Lung (tissue), 12 donors: ENCODE results near the gene UBAP1L. TPM values are rescaled to one million over a fixed set of nuclear protein-coding genes. Genes with fewer than 3 reads are reported as not detected.
"Not testable (repeated sequence)": the region's sequence is repeated elsewhere in the genome, so short reads cannot be mapped to it uniquely, and the experiment has no call there.

Experiments used
- ATAC-seq: fragments of 200-7000 bp; cut with Tn5 transposase; one replicate; pipeline ENCODE4 v1.9.1; 2020; ENCODE audit warnings: moderate number of reproducible peaks; ENCODE audit not compliant: insufficient read depth, low FRiP score
- DNase-seq, 3 donors: peaks; one replicate each; pipeline ENCODE4 v3.0.0-alpha.2; 2013 to 2017
- H3K27ac ChIP-seq, 2 donors: one replicate each; pipeline ENCODE4 v1.5.1; 2013; ENCODE audit warnings: mild to moderate bottlenecking in 2 of 2, moderate library complexity in 2 of 2, control low read depth in 1 of 2, inconsistent platforms in 1 of 2, low read depth in 1 of 2, low read length in 1 of 2
- H3K27me3 ChIP-seq, 3 donors: one replicate each; pipeline ENCODE4 v1.5.1; 2013; ENCODE audit warnings: low read length in 2 of 3; ENCODE audit not compliant: control insufficient read depth in 3 of 3, insufficient read depth in 3 of 3
- H3K36me3 ChIP-seq, 4 donors: one replicate each; pipeline ENCODE4 v1.5.1; 2013; ENCODE audit warnings: low read length in 4 of 4, mild to moderate bottlenecking in 1 of 4, moderate library complexity in 1 of 4; ENCODE audit not compliant: control insufficient read depth in 4 of 4, insufficient read depth in 4 of 4
- H3K4me1 ChIP-seq, 5 donors: one replicate each; pipeline ENCODE4 v1.5.1; 2013; ENCODE audit warnings: low read length in 5 of 5, mild to moderate bottlenecking in 2 of 5, moderate library complexity in 1 of 5; ENCODE audit not compliant: control insufficient read depth in 5 of 5, insufficient read depth in 5 of 5
- H3K4me3 ChIP-seq: one replicate; pipeline ENCODE4 v1.5.1; 2013; ENCODE audit warnings: mild to moderate bottlenecking, control low read depth, moderate library complexity
- H3K9ac ChIP-seq, 2 donors: one replicate each; pipeline ENCODE4 v1.5.1; 2013; ENCODE audit warnings: low read length in 2 of 2, control low read depth in 1 of 2; ENCODE audit not compliant: insufficient read depth in 1 of 2
- H3K9me3 ChIP-seq, 4 donors: one replicate each; pipeline ENCODE4 v1.5.1; 2013; ENCODE audit warnings: low read length in 3 of 4, mild to moderate bottlenecking in 1 of 4, moderate library complexity in 1 of 4; ENCODE audit not compliant: control insufficient read depth in 4 of 4, insufficient read depth in 3 of 4
- CTCF ChIP-seq: IDR thresholded peaks from 2 replicates; pipeline ENCODE4 v1.5.1; 2012; ENCODE audit warnings: mild to moderate bottlenecking; ENCODE audit errors: control extremely low read depth, extremely low read depth
- WGBS, 2 donors: extraction: QIAGEN DNeasy Blood & Tissue Kit; methylation state at CpG; one replicate each; pipeline ENCODE4 v1.1.7; 2013; 5-methylcytosine and 5-hydroxymethylcytosine counted together
- polyA plus RNA-seq, 2 donors: library from polyadenylated mRNA; stranded (reverse); fragments of 200-250 nt; gene quantifications; one replicate each; pipeline ENCODE4 v1.2.1, GENCODE V29; 2013
- total RNA-seq, 2 donors: library from RNA; depleted of rRNA in 1 of 2; stranded (reverse); fragments of >200 nt in 1 of 2; gene quantifications; one replicate each; pipeline ENCODE4 v1.2.1, GENCODE V29; 2014 to 2021
- donor health status: control.
- donor health status: control.
- donor health status: Bipolar disorder and iron deficiency.
- donor health status: healthy.
- donor health status: DM: yes; HTN: yes; CAD: no.

Gene UBAP1L
- total and polyA plus RNA-seq, 4 donors = 0.96 to 5.4 (median 3.4) TPM

GRCh38 chr15:65137089-65137488, 22.1 kb upstream of the UBAP1L start:
- H3K4me1 ChIP-seq = peaks cover 0 to 10% (median 4%) of the 10 kb centered on the region in 5 donors
- WGBS, 2 donors = 93 to 94% methylated on average over 7 of the region's 7 CpGs
- not testable (repeated sequence) for H3K27me3 ChIP-seq, H3K27ac ChIP-seq, ATAC-seq, H3K4me3 ChIP-seq, DNase-seq, H3K9ac ChIP-seq, H3K36me3 ChIP-seq, H3K9me3 ChIP-seq

- Histone ChIP-seq H3K9ac (no peak overlapping the region), H3K27ac (no peak overlapping the region), H3K9me3 (peaks cover 0 to 2% (median 0%) of the 10 kb centered on the region in 4 donors), H3K4me1 (peaks cover 0 to 15% (median 7%) of the 10 kb centered on the region in 5 donors), H3K36me3 (peaks cover 0 to 9% (median 2%) of the 10 kb centered on the region in 4 donors), H3K27me3 (no peaks in the 10 kb centered on the region), H3K4me3 (no peak overlapping the region)
- DNase-seq = no peak
- TF ChIP-seq CTCF = no peak
- ATAC-seq = no peak
- 95 to 96% methylated on average over 8 of the region's 8 CpGs for WGBS, 2 donors
Observed at GRCh38 chr15:65134538-65134937, 19.5 kb upstream of the UBAP1L start.

- TF ChIP-seq CTCF = no peak
- 1% methylated on average over 43 to 45 of the region's 45 CpGs for WGBS, 2 donors
Observed at GRCh38 chr15:65133548-65134200, 18.7 kb upstream of the UBAP1L start, which contains the start of gene PDCD7. TSS of gene PDCD7 (minus strand) at chr15:65133808. CDS start at chr15:65133781, 27 bp downstream.

GRCh38 chr15:65132878-65133547, 18.0 kb upstream of the UBAP1L start:
- Histone ChIP-seq H3K9ac (peak overlapping the region; percentile 61 to 94), H3K27me3 (no peaks in the 10 kb centered on the region), H3K27ac (peak overlapping the region; percentile 93 to 96), H3K36me3 (peaks cover 9 to 23% (median 14%) of the 10 kb centered on the region in 4 donors), H3K4me3 (peak overlapping the region; percentile 73), H3K4me1 (peaks cover 0 to 15% (median 7%) of the 10 kb centered on the region in 5 donors), H3K9me3 (peaks cover 0 to 2% (median 0%) of the 10 kb centered on the region in 4 donors)
- ATAC-seq (peak; percentile 36), DNase-seq (peak; percentile 24 to 26 (median 25))
- WGBS, 2 donors = 0% methylated on average over 72 to 93 of the region's 93 CpGs
- TF ChIP-seq CTCF = no peak

More at GRCh38 chr15:65133548-65134200, 18.7 kb upstream of the UBAP1L start, which contains the start of gene PDCD7:
- H3K9ac ChIP-seq = peak within 1 kb of the TSS; percentile 61 to 99
- peaks cover 0 to 15% (median 7%) of the 10 kb centered on the region in 5 donors for H3K4me1 ChIP-seq
- peak within 1 kb of the TSS; percentile 73 for H3K4me3 ChIP-seq
- peaks cover 4 to 18% (median 8%) of the 10 kb centered on the region in 4 donors for H3K36me3 ChIP-seq
- no peaks in the 10 kb centered on the region for H3K27me3 ChIP-seq
- H3K27ac ChIP-seq = peak within 1 kb of the TSS; percentile 93 to 96
- ATAC-seq = peak; percentile 90
- peak; percentile 94 to 99 (median 97) for DNase-seq
- H3K9me3 ChIP-seq = peaks cover 0 to 2% (median 0%) of the 10 kb centered on the region in 4 donors
